Peyer's patch (tissue), 4 donors: Measurements from ENCODE around the gene COL11A1.

Experiments used
- POLR2A ChIP-seq, 2 donors: fragments of 450-650 bp; IDR thresholded peaks; one replicate each; pipeline ENCODE4 v1.5.1; 2017; ENCODE audit warnings: antibody characterized with exemption in 2 of 2, mild to moderate bottlenecking in 2 of 2, moderate library complexity in 2 of 2
- TF ChIP-seq, protein P1 (sequence below), 6 experiments: fragments of 450-650 bp in 4 of 6; fragments of 200-600 bp in 2 of 6; sonication (generic) in 1 of 6; IDR thresholded peaks; one replicate each; pipeline ENCODE4 v1.5.1; 2017 to 2019; ENCODE audit warnings: antibody characterized with exemption in 6 of 6, mild to moderate bottlenecking in 3 of 6, moderate library complexity in 1 of 6

DNA sequence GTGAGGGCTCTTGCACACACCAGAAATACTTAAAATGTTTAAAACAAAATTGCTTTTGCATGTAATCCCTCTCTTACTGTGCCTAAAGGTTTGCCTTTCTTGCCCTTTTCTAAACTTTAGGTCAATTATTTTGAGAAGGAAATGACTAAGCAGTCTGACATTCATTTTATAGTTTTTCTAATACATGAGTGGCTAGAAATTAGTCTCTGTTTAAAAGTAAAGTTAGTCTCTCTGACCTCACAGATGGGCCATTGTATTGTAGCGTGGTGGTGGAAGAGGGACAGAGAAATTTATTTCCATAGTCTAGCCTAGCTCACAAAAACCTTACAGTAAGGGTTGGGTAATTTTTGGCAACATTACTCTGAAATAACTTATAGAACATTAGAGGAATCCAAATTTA, 3.6 kb upstream of the COL11A1 start:
- TF ChIP-seq, protein P1, sequence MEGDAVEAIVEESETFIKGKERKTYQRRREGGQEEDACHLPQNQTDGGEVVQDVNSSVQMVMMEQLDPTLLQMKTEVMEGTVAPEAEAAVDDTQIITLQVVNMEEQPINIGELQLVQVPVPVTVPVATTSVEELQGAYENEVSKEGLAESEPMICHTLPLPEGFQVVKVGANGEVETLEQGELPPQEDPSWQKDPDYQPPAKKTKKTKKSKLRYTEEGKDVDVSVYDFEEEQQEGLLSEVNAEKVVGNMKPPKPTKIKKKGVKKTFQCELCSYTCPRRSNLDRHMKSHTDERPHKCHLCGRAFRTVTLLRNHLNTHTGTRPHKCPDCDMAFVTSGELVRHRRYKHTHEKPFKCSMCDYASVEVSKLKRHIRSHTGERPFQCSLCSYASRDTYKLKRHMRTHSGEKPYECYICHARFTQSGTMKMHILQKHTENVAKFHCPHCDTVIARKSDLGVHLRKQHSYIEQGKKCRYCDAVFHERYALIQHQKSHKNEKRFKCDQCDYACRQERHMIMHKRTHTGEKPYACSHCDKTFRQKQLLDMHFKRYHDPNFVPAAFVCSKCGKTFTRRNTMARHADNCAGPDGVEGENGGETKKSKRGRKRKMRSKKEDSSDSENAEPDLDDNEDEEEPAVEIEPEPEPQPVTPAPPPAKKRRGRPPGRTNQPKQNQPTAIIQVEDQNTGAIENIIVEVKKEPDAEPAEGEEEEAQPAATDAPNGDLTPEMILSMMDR (IDR thresholded peaks at IDR 0.05), result no peak
- no peak for TF ChIP-seq POLR2A (IDR thresholded peaks at IDR 0.05)
